SK-N-SH treated with all-trans-retinoic acid at 6 μM for 48 hours (cell line): Measurements from ENCODE around the gene NDRG3.

Source experiments
- ATAC-seq: fragments of 200-7000 bp; cut with Tn5 transposase; 3 replicates; pipeline ENCODE4 v1.9.1; 2020; ENCODE audit warnings: mild to moderate bottlenecking, moderate library complexity
- ARNTL ChIP-seq: fragments of 450-650 bp; formaldehyde crosslinking; IDR thresholded peaks from 2 replicates; pipeline ENCODE4 v1.5.0; 2020; ENCODE audit warnings: low read depth, mild to moderate bottlenecking, moderate library complexity, borderline replicate concordance
- BACH2 ChIP-seq: fragments of 250-450 bp; sonication (Bioruptor Pico); IDR thresholded peaks from 2 replicates; pipeline ENCODE4 v1.9.0; 2021; ENCODE audit warnings: mild to moderate bottlenecking, borderline replicate concordance
- CREB5 ChIP-seq: fragments of 250-450 bp; sonication (Bioruptor Pico); IDR thresholded peaks from 2 replicates; pipeline ENCODE4 v1.5.1; 2020; ENCODE audit warnings: low read depth, mild to moderate bottlenecking, moderate library complexity
- CSDC2 ChIP-seq: fragments of 250-450 bp; sonication (Bioruptor Pico); IDR thresholded peaks from 2 replicates; pipeline ENCODE4 v1.5.0; 2020; ENCODE audit warnings: mild to moderate bottlenecking, moderate library complexity
- CSRNP3 ChIP-seq: fragments of 250-450 bp; sonication (Bioruptor Pico); IDR thresholded peaks from 2 replicates; pipeline ENCODE4 v1.5.1; 2021; ENCODE audit warnings: mild to moderate bottlenecking, moderate library complexity
- ESRRG ChIP-seq: fragments of 250-450 bp; sonication (Bioruptor Pico); IDR thresholded peaks from 2 replicates; pipeline ENCODE4 v1.6.1; 2021; ENCODE audit warnings: mild to moderate bottlenecking
- ISL1 ChIP-seq: fragments of 250-450 bp; sonication (Bioruptor Pico); IDR thresholded peaks from 2 replicates; pipeline ENCODE4 v2.1.2; 2022; ENCODE audit warnings: mild to moderate bottlenecking, moderate library complexity
- OSR1 ChIP-seq: fragments of 250-450 bp; sonication (Bioruptor Pico); IDR thresholded peaks from 2 replicates; pipeline ENCODE4 v1.8.0; 2022; ENCODE audit warnings: moderate library complexity, mild to moderate bottlenecking, inconsistent platforms
- PPARA ChIP-seq: fragments of 250-450 bp; sonication (Bioruptor Pico); IDR thresholded peaks from 2 replicates; pipeline ENCODE4 v1.5.0; 2020; ENCODE audit warnings: mild to moderate bottlenecking, borderline replicate concordance
- SNAI2 ChIP-seq: fragments of 250-450 bp; sonication (Bioruptor Pico); IDR thresholded peaks from 2 replicates; pipeline ENCODE4 v1.5.0; 2020; ENCODE audit warnings: mild to moderate bottlenecking, moderate library complexity
- TCF4 ChIP-seq: fragments of 250-450 bp; sonication (Bioruptor Pico); IDR thresholded peaks from 2 replicates; pipeline ENCODE4 v1.8.0; 2021; ENCODE audit warnings: mild to moderate bottlenecking, moderate library complexity, borderline replicate concordance
- TOX ChIP-seq: fragments of 250-450 bp; sonication (Bioruptor Pico); IDR thresholded peaks from 2 replicates; pipeline ENCODE4 v1.8.0; 2021; ENCODE audit warnings: mild to moderate bottlenecking, moderate library complexity, borderline replicate concordance
- TSHZ2 ChIP-seq: fragments of 250-450 bp; sonication (Bioruptor Pico); IDR thresholded peaks from 2 replicates; pipeline ENCODE4 v1.5.0; 2020; ENCODE audit warnings: mild to moderate bottlenecking, moderate library complexity
- ZC3H10 ChIP-seq: fragments of 250-450 bp; sonication (Bioruptor Pico); IDR thresholded peaks from 2 replicates; pipeline ENCODE4 v1.5.1; 2021; ENCODE audit warnings: mild to moderate bottlenecking, moderate library complexity
- ZFP3 ChIP-seq: fragments of 250-450 bp; sonication (Bioruptor Pico); IDR thresholded peaks from 2 replicates; pipeline ENCODE4 v1.5.0; 2020; ENCODE audit warnings: mild to moderate bottlenecking, moderate library complexity
- ZFP30 ChIP-seq: fragments of 450-650 bp; formaldehyde crosslinking; IDR thresholded peaks from 2 replicates; pipeline ENCODE4 v1.5.0; 2022; ENCODE audit warnings: mild to moderate bottlenecking, moderate library complexity
- ZNF565 ChIP-seq: fragments of 450-650 bp; formaldehyde crosslinking; conservative IDR thresholded peaks from 2 replicates; pipeline ENCODE4 v1.5.0; 2020; ENCODE audit warnings: low read depth, mild to moderate bottlenecking, moderate library complexity
- ZNF70 ChIP-seq: fragments of 450-650 bp; formaldehyde crosslinking; IDR thresholded peaks from 2 replicates; pipeline ENCODE4 v1.5.0; 2020; ENCODE audit warnings: mild to moderate bottlenecking, moderate library complexity
- ZNF8 ChIP-seq: fragments of 450-650 bp; formaldehyde crosslinking; IDR thresholded peaks from 2 replicates; pipeline ENCODE4 v1.5.0; 2020; ENCODE audit warnings: mild to moderate bottlenecking, moderate library complexity
- TF ChIP-seq, protein P1 (sequence below): fragments of 250-450 bp; sonication (Bioruptor Pico); IDR thresholded peaks from 2 replicates; pipeline ENCODE4 v1.8.0; 2021; ENCODE audit warnings: low read depth, mild to moderate bottlenecking, moderate library complexity, borderline replicate concordance
- TF ChIP-seq, protein P2 (sequence below): fragments of 250-450 bp; sonication (Bioruptor Pico); IDR thresholded peaks from 2 replicates; pipeline ENCODE4 v1.8.0; 2020; ENCODE audit warnings: mild to moderate bottlenecking, moderate library complexity, borderline replicate concordance

Gene NDRG3

GRCh38 chr20:36784116-36784515 lies 38.2 kb upstream of the NDRG3 start:
- TF ChIP-seq TCF4 (no peak), ESRRG (CRISPR knock-in tag) (no peak), ZFP30 (CRISPR knock-in tag) (no peak), ZNF565 (no peak), ISL1 (CRISPR knock-in tag) (no peak)
- ATAC-seq, result no peak

DNA sequence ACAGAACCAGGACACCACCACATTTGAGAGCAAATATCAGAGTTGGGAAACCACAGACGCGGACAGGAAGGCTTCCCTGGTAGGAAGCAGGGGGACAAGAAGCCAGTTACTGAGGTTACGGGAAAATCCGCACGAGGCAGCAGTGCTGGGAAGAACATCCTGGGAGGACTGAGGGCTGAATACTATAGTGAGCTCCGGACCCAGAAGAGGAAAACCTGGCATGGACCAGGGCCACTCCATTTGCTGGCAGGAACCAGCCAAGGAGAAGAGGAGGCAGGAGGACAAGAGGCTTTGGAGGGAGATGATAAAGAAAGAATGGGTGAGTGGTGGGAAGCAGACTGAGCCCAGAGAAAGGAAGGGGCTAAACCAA lies 33.8 kb upstream of the NDRG3 start:
- no peak for TF ChIP-seq BACH2 (CRISPR knock-in tag)
- ATAC-seq, result no peak

DNA sequence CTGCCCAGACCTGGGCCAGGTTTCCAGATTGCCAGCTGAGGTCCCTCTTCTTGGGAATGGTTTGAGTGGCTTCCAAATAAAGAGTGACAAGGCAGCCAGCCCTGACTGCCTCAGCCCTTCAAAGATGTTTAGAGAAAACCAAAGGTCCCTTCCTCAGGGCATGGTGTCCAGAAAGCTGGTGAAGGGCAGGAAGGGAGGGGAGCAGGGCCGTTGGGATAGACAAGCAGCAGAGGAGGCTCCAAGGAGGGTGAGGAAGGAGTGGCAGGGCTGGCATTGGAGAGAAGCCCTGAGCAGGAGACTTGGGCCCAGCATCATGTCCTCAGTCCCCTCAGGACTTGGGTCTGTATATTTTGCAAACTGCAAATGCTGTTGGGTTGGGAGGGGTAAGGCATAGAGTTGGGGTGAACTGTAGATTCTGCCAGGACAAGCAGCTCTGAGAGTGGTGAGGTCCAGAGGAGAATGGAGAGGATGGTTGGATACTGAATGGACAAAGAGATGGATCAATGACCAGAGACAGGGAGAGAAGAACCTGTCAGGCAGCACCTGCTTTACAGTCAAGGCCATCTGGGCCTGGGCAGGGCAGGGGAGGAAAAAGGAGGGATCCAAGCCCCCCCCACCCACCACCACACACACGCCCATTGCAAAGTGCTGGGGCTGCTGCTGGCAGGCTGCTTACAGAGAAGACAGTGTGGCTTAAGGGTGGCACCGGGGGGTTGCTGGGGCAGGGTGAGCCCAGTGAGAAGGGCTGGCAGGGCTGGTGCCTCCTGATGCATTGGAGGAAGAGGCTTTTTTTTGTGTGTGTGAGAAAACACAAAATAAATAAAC lies 33.2 kb upstream of the NDRG3 start:
- no peak for ATAC-seq
- TF ChIP-seq TSHZ2 (CRISPR knock-in tag), result no peak
- TF ChIP-seq TCF4, result no peak
- no peak for TF ChIP-seq ISL1 (CRISPR knock-in tag)
- TF ChIP-seq PPARA (CRISPR knock-in tag), result no peak
- TF ChIP-seq ZC3H10, result no peak
- TF ChIP-seq, protein P1, sequence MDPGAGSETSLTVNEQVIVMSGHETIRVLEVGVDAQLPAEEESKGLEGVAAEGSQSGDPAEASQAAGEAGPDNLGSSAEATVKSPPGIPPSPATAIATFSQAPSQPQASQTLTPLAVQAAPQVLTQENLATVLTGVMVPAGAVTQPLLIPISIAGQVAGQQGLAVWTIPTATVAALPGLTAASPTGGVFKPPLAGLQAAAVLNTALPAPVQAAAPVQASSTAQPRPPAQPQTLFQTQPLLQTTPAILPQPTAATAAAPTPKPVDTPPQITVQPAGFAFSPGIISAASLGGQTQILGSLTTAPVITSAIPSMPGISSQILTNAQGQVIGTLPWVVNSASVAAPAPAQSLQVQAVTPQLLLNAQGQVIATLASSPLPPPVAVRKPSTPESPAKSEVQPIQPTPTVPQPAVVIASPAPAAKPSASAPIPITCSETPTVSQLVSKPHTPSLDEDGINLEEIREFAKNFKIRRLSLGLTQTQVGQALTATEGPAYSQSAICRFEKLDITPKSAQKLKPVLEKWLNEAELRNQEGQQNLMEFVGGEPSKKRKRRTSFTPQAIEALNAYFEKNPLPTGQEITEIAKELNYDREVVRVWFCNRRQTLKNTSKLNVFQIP (CRISPR knock-in tag), result no peak
- TF ChIP-seq CREB5 (CRISPR knock-in tag), result no peak
- TF ChIP-seq ZNF70 (CRISPR knock-in tag), result no peak
- no peak for TF ChIP-seq TOX (CRISPR knock-in tag)
- no peak for TF ChIP-seq CSDC2
- TF ChIP-seq CSRNP3, result no peak

DNA sequence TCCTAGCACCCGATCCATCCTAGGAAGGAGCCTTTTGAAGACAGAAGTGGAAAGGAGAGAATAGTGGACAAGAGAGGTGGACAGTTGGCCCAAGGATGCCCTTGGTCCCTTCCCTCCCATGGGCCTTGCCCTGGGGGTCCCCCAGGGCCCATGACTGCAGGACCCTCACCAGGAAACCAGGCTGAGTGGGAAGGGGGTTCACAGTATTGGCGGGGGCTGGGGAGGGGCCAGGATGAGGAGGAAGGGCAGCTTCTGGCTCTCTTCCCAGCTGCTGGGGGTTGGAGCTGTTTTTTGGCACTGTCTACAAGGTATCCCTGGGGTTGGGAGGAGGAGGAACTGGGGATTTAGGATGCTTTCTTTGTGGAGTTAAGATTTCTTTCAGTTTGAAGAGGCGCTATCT lies 31.7 kb upstream of the NDRG3 start:
- ATAC-seq, result no peak
- no peak for TF ChIP-seq CREB5 (CRISPR knock-in tag)
- TF ChIP-seq OSR1, result no peak
- no peak for TF ChIP-seq ZNF8 (CRISPR knock-in tag)
- TF ChIP-seq SNAI2, result no peak
- TF ChIP-seq CSRNP3, result no peak
- TF ChIP-seq ESRRG (CRISPR knock-in tag), result no peak
- no peak for TF ChIP-seq PPARA (CRISPR knock-in tag)
- TF ChIP-seq ZNF565, result no peak
- no peak for TF ChIP-seq ARNTL (CRISPR knock-in tag)
- TF ChIP-seq, protein P2, sequence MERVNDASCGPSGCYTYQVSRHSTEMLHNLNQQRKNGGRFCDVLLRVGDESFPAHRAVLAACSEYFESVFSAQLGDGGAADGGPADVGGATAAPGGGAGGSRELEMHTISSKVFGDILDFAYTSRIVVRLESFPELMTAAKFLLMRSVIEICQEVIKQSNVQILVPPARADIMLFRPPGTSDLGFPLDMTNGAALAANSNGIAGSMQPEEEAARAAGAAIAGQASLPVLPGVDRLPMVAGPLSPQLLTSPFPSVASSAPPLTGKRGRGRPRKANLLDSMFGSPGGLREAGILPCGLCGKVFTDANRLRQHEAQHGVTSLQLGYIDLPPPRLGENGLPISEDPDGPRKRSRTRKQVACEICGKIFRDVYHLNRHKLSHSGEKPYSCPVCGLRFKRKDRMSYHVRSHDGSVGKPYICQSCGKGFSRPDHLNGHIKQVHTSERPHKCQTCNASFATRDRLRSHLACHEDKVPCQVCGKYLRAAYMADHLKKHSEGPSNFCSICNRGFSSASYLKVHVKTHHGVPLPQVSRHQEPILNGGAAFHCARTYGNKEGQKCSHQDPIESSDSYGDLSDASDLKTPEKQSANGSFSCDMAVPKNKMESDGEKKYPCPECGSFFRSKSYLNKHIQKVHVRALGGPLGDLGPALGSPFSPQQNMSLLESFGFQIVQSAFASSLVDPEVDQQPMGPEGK, result no peak
- no peak for TF ChIP-seq BACH2 (CRISPR knock-in tag)
- TF ChIP-seq, protein P1 (CRISPR knock-in tag), result no peak
- no peak for TF ChIP-seq ZFP30 (CRISPR knock-in tag)
- no peak for TF ChIP-seq ZC3H10
- no peak for TF ChIP-seq TOX (CRISPR knock-in tag)
- TF ChIP-seq ZFP3, result no peak
